ENCODE results near the gene EIF1B.
A peak's percentile ranks its signal among the peaks of the same experiment; 100 is the strongest.
"Not testable (repeated sequence)": the region's sequence is repeated elsewhere in the genome, so short reads cannot be mapped to it uniquely, and the experiment has no call there.

Gene EIF1B

DNA sequence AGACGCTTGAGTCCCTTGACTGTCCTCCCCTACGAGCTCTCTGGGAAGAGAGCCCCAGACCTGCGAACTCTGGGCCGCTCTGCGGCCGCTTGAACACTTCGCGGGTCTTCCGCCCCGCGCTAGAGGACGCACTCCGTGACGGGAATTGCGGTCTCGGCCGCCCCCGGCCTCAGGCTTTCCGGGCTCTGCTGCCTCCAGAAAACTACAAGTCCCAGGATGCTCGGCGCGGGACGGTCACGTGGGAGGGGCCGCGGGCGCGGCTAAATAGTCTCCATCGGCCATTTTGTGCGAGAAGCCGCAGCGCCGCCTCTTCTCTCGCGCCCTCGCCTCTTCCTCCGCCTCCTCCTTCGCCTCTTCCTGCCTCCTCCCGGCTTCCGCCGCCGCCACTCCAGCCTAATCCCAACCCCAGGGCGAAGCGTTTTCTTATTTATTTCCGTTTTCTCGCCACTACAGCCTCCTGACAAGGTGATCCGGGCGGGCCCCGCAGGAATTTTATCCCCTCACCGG is at the start of gene EIF1B:
EIF1B (plus strand) TSS at position 290 of the 507 bp plus-strand sequence. CDS start 235 bp downstream, outside the sequence.
- peak; percentile 65 for FAIRE-seq

GRCh38 chr3:40262331-40262730 is 47.2 kb upstream of the EIF1B start:
- no peak for FAIRE-seq

DNA sequence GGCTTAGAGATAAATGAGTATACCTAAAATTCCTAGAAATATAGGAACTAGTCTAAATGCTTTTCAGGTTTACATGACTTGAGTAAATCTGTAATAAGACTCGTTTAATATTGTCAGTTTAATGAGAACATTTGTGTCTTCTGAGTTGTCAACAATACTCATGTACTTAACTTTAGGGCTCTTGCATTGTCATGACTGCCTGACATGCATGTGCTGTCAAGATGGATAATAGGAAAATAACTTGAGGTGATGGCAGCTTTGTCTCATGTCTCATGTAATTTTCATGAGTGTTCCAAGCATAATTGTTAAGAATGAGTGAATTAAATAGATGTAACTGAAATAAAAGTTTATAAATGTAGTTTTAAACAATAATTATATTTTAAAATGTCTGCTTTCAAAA is 45.1 kb upstream of the EIF1B start:
- FAIRE-seq, result peak; percentile 13

- peak; percentile 53 for FAIRE-seq
These were observed 44.3 kb upstream of the EIF1B start for GRCh38 chr3:40265181-40265580.

GRCh38 chr3:40267937-40268724 is 41.4 kb upstream of the EIF1B start:
- FAIRE-seq, result no peak

DNA sequence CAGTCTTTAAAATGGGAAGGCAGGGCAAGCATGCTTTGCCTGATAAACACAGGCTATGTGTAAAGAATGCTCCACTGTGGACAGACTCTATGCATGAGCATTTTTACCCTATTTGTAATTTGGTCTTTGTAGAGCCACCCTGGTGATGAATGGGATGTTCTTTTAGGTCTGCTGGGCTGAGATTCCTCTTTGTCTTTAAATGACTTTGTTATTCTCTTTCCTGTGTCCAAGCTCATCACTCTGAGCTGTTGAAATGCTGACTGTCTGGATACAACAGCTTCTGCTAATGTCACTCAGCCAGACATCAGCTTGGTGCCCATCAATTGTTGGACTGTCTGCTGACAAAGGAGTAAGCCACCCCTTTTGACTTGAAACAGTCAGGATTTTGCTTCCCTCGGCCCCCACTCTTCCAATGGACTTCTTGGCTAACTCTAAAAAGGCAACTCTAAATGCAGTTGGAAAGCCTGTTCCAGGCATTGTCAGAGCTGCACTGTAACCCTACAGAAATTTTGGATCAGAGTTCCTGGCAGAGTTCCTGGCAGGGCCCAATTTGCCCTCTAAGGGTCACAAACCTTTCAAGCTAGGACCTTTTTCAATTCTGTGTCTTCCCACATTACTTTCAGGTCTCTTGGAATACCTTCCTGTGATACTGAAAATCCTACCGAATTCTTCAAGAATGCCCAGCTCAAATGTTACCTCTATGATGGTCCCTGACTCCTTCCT is 40.5 kb upstream of the EIF1B start:
- no peak for FAIRE-seq

GRCh38 chr3:40278791-40279190 is 30.7 kb upstream of the EIF1B start:
- FAIRE-seq, result no peak

DNA sequence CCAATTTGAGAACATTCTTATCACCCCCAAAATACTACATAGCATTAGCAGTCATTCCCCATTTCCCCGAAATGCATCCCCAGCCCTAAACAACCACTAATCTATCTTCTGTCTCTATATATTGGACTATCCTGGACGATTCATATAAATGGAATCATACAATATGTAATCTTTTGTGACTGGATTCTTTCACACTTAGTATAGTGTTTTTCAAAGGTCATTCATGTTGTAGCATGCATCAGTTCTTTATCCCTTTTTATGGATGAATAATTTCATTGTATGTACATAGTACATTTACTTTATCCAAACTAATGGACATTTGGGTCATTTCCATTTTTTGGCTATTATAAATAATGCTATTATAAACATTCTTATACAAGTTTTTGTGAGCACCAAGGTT is 27.5 kb upstream of the EIF1B start:
- no peak for FAIRE-seq

DNA sequence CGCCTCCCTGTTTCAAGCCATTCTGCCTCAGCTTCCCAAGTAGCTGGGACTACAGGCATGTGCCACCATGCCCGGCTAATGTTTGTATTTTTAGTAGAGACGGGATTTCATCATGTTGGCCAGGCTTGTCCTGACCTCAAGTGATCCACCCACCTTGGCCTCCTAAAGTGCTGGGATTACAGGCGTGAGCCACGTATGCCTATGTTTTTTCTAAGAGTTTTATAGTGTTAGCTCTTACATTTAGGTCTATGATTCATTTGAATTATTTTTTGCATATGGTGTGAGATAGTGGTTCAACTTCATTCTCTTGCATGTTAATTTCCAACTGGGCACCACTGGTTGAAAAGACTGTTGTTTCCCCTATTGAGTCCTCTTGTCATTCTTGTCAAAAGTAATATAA is 26.4 kb upstream of the EIF1B start:
- FAIRE-seq, result not testable (repeated sequence)

- no peak for FAIRE-seq
These were observed 22.3 kb upstream of the EIF1B start for GRCh38 chr3:40287248-40287647.

GRCh38 chr3:40290396-40290795 is 19.1 kb upstream of the EIF1B start:
- FAIRE-seq, result no peak

GRCh38 chr3:40291471-40291870 is 18.0 kb upstream of the EIF1B start:
- no peak for FAIRE-seq

GRCh38 chr3:40292637-40293349 is 16.7 kb upstream of the EIF1B start:
- FAIRE-seq, result no peak

GRCh38 chr3:40294434-40294833 is 15.1 kb upstream of the EIF1B start:
- FAIRE-seq, result no peak

DNA sequence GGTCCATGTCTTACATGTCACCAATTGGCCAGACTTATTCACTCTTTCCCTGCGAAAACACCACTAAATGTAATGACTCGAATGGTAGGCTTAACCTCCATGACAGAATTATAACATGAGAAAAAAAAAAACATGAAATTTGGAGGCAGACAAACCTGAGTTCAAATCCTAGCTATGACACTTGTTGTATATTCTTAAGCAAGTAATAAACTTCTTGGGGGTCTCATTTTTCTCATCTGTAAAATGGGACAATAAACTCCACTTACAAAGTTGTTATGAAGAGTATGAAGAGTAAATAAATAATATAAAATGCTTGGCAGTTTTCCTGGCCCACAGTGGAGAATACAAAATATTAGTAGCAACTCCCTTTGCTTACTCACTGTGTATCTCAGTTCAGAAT is 11.4 kb upstream of the EIF1B start:
- FAIRE-seq, result no peak

DNA sequence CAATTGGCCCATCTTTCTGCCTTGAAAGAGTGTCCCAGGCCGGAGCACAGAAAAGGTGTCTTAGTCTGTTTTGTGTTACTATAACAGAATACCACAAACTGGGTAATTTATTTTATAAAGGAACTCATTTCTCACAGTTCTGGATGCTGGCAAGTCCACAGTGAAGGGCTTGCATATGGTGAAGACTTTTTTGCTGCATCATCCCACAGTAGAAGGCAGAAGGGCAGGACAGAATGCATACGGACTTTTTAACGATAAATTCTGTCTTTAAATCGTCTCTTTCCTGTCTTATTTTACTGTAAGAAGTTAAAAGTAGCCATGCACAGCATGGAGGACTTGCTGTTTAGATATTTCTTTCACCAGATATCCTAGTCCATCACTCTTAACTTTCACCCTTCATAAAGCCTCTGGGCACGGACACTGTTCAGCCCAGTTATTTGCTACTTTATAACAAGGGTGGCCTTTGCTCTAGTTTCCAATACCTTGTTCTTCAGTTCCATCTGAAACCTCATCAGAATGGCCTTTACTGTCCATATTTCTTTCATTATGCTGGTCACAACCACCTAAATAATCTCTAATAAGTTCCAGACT is 10.3 kb upstream of the EIF1B start:
- no peak for FAIRE-seq

- no peak for FAIRE-seq
These were observed 9.7 kb upstream of the EIF1B start for GRCh38 chr3:40299721-40300335.

DNA sequence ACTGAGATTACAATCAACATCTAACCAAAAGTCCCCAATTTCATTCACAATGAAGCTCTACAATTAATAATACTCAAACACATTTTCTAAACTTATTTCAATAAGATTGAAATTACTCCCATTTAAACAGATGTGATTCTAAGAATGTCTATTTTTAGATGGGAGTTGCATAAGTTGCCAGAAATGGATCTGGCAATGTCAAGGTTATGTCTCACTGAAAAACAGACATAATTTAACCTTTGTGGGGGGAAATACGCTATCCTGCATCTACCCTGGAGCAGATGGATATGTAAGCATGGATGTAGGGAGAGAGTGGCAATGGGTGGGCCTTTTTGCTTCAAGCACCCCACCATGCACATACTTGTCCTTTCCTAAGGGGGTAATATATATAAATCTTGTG is 6.7 kb upstream of the EIF1B start:
- no peak for FAIRE-seq

DNA sequence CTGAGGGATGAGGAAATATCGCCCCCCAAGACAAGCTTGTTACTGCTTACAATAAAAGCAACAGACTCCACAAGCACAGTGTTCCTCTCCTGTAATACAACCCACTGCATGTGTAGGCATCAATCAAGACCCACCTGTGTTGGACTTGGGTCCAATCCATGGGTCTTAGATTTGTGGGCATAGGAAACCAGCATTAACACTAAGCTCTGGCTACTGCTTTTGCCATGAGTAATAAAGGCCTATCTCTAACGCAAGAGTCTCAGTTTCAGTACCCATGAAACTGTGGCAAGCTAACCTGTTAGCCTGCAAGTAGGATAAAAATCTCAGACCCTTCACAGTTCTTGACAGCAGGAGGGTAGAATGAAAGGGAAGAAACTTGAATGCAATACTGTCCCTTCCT is 5.2 kb upstream of the EIF1B start:
- no peak for FAIRE-seq

DNA sequence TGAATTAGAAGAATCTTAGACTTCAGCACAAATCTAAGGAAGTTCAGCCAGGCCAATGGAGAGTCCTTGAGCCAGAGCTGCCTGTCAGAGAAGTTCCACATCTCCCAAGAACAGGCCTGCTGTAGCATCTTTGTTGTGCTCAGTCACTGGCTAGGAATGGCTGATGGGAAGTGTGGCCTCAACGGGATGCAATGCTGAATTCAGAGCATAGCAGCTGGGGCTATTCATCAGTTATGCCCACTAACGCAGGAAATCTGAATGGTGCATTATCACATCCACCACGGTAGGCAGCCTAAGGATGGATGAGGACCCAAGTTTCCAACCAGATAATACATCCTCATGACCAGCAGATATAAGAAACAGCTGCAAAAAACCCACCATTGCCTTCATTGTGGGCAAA is 3.2 kb upstream of the EIF1B start:
- no peak for FAIRE-seq

GRCh38 chr3:40307176-40307575 is 2.3 kb upstream of the EIF1B start:
- peak; percentile 36 for FAIRE-seq

DNA sequence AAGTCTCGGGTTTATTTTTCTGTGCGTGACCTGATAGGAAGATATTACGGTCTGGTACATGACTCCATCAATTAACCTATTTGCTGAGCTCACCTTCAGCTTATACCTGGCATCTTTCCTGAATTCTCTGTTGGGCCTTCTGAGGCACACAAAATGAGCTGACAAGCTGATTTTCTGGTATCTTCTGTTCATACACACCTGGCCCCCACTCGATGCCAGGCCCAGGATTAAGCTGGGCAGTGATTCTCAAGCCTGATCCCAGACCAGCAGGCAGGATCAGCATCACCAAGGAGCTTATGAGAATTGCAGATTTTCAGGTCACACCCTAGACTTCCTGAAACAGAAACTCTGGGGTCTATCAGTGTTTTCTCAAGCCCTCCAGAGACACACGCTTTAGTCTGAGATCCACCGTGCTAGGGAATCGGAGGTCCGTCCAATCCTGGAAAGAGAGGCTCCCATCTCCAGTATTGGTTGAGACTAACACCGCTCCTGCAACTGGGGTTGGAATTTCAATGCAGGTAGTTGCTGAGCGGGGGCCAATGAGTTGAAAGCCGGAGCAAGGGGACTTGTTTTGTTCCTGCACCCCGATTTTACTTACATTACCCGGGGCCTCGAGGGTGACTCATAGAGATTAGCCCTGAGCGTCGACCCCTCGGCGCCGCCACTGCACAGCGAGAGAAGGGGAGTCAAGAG is 636 bp upstream of the EIF1B start:
- FAIRE-seq, result peak; percentile 24

All from islet of Langerhans (tissue), 1 donor.